ENCODE data around the gene TNNI3K.

Gene TNNI3K

DNA sequence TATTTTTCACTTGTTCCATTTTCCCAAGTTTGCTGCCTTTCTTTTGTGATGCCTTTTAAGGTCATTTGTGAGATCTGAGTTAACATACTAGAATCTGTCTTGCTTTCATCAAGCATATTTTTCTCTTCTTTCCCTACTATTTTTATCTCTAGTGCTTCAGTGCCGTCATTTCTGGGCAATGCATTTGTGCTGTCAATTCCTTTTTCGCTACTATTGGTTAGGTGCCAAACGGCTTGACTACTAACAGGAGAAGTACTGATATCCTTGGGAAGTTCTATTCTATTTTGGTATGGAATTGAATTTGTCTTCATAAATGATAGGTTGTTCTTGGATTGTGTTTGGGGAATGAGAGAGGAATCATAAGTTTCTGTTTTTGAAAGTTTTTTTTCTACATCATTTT, 235.1 kb downstream of the TNNI3K start:
- no peak overlapping the region for H3K27ac ChIP-seq (ENCODE audit: low read depth, low read length)
- no peak overlapping the region for H3K9ac ChIP-seq (ENCODE audit: low read depth, low read length)
- H3K36me3 ChIP-seq (ENCODE audit: control insufficient read depth, insufficient read depth, low read length): no peaks in the 10 kb centered on the region
- H3K9me3 ChIP-seq (ENCODE audit: control insufficient read depth, insufficient read depth, low read length): no peaks in the 10 kb centered on the region
- peaks cover 7% of the 10 kb centered on the region; the same call in 1 of the 2 replicates for H3K4me1 ChIP-seq (ENCODE audit: control insufficient read depth, insufficient read depth, low read length)
- no peak overlapping the region for H3K4me3 ChIP-seq (ENCODE audit: low read depth, low read length)
- no peaks in the 10 kb centered on the region for H3K27me3 ChIP-seq (ENCODE audit: control insufficient read depth, insufficient read depth, low read length)

GRCh38 chr1:74470936-74471335, 235.7 kb downstream of the TNNI3K start:
- no peaks in the 10 kb centered on the region for H3K27me3 ChIP-seq (ENCODE audit: control insufficient read depth, insufficient read depth, low read length)
- H3K4me3 ChIP-seq (ENCODE audit: low read depth, low read length): no peak overlapping the region
- no peak overlapping the region for H3K9ac ChIP-seq (ENCODE audit: low read depth, low read length)
- H3K9me3 ChIP-seq (ENCODE audit: control insufficient read depth, insufficient read depth, low read length): no peaks in the 10 kb centered on the region
- H3K36me3 ChIP-seq (ENCODE audit: control insufficient read depth, insufficient read depth, low read length): no peaks in the 10 kb centered on the region
- H3K4me1 ChIP-seq (ENCODE audit: control insufficient read depth, insufficient read depth, low read length): peaks cover 7% of the 10 kb centered on the region; the same call in 1 of the 2 replicates
- no peak overlapping the region for H3K27ac ChIP-seq (ENCODE audit: low read depth, low read length)

- no peak overlapping the region for H3K4me3 ChIP-seq (ENCODE audit: low read depth, low read length)
- no peaks in the 10 kb centered on the region for H3K9me3 ChIP-seq (ENCODE audit: control insufficient read depth, insufficient read depth, low read length)
- no peaks in the 10 kb centered on the region for H3K27me3 ChIP-seq (ENCODE audit: control insufficient read depth, insufficient read depth, low read length)
Measured at GRCh38 chr1:74471470-74471869, 236.3 kb downstream of the TNNI3K start.

DNA sequence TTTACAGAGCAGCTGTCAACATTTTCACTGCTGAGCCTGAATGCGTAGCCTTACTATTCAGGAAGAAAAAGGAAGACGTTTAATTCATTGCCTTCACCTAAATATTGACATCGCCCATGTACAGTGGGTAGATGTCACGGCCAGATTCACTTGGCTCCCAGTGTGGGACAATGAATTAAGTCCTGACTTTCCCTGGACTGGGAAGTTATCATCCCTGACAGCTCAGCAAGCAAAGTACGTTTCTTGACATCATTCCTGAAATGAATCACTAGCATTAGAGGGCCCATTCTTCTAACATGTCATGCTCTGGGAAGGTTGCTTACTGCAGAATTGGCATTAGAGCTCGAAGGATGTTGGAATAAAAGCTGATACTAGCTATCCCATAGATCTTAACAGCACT, 239.4 kb downstream of the TNNI3K start:
- Histone ChIP-seq H3K4me1 (ENCODE audit: control insufficient read depth, insufficient read depth, low read length) (no peaks in the 10 kb centered on the region; the same call in 1 of the 2 replicates), H3K27ac (ENCODE audit: low read depth, low read length) (no peak overlapping the region), H3K4me3 (ENCODE audit: low read depth, low read length) (no peak overlapping the region), H3K9me3 (ENCODE audit: control insufficient read depth, insufficient read depth, low read length) (no peaks in the 10 kb centered on the region), H3K36me3 (ENCODE audit: control insufficient read depth, insufficient read depth, low read length) (no peaks in the 10 kb centered on the region), H3K27me3 (ENCODE audit: control insufficient read depth, insufficient read depth, low read length) (no peaks in the 10 kb centered on the region), H3K9ac (ENCODE audit: low read depth, low read length) (no peak overlapping the region)

More at GRCh38 chr1:74471470-74471869, 236.3 kb downstream of the TNNI3K start:
- Histone ChIP-seq H3K36me3 (ENCODE audit: control insufficient read depth, insufficient read depth, low read length) (no peaks in the 10 kb centered on the region), H3K9ac (ENCODE audit: low read depth, low read length) (no peak overlapping the region), H3K27ac (ENCODE audit: low read depth, low read length) (no peak overlapping the region), H3K4me1 (ENCODE audit: control insufficient read depth, insufficient read depth, low read length) (peaks cover 7% of the 10 kb centered on the region; the same call in 1 of the 2 replicates)

GRCh38 chr1:74478979-74479378, 243.8 kb downstream of the TNNI3K start:
- no peak overlapping the region for H3K9ac ChIP-seq (ENCODE audit: low read depth, low read length)
- H3K27ac ChIP-seq (ENCODE audit: low read depth, low read length): no peak overlapping the region
- H3K4me1 ChIP-seq (ENCODE audit: control insufficient read depth, insufficient read depth, low read length): peaks cover 14% of the 10 kb centered on the region
- H3K27me3 ChIP-seq (ENCODE audit: control insufficient read depth, insufficient read depth, low read length): no peaks in the 10 kb centered on the region
- H3K4me3 ChIP-seq (ENCODE audit: low read depth, low read length): no peak overlapping the region
- no peaks in the 10 kb centered on the region for H3K36me3 ChIP-seq (ENCODE audit: control insufficient read depth, insufficient read depth, low read length)
- H3K9me3 ChIP-seq (ENCODE audit: control insufficient read depth, insufficient read depth, low read length): no peaks in the 10 kb centered on the region

DNA sequence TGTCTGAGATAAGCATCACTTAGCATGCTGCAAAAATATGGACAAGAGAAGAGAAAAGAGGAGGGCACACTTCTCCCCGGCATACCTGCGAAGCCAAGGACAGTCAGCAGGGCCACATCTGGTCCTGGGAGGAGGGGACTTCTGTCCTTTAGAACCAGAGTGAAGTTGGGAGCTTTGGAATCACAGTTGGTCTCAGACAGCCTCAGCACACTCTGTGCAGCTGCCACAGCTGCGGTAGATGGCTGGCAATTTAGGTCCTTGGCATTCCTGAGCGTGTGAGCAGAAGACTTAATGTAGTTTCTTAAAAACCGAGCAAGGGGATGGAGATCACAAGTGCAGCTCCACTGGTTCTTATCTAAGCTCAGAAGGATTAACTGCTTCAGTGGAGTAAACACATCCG, 244.9 kb downstream of the TNNI3K start:
- Histone ChIP-seq H3K36me3 (ENCODE audit: control insufficient read depth, insufficient read depth, low read length) (no peaks in the 10 kb centered on the region), H3K9ac (ENCODE audit: low read depth, low read length) (no peak overlapping the region), H3K4me1 (ENCODE audit: control insufficient read depth, insufficient read depth, low read length) (peaks cover 18% of the 10 kb centered on the region), H3K4me3 (ENCODE audit: low read depth, low read length) (no peak overlapping the region), H3K9me3 (ENCODE audit: control insufficient read depth, insufficient read depth, low read length) (no peaks in the 10 kb centered on the region), H3K27me3 (ENCODE audit: control insufficient read depth, insufficient read depth, low read length) (no peaks in the 10 kb centered on the region), H3K27ac (ENCODE audit: low read depth, low read length) (no peak overlapping the region)

GRCh38 chr1:74481607-74482006, 246.4 kb downstream of the TNNI3K start:
- Histone ChIP-seq H3K4me3 (ENCODE audit: low read depth, low read length) (no peak overlapping the region), H3K27me3 (ENCODE audit: control insufficient read depth, insufficient read depth, low read length) (no peaks in the 10 kb centered on the region), H3K27ac (ENCODE audit: low read depth, low read length) (no peak overlapping the region), H3K36me3 (ENCODE audit: control insufficient read depth, insufficient read depth, low read length) (no peaks in the 10 kb centered on the region), H3K4me1 (ENCODE audit: control insufficient read depth, insufficient read depth, low read length) (peaks cover 31% of the 10 kb centered on the region), H3K9ac (ENCODE audit: low read depth, low read length) (no peak overlapping the region), H3K9me3 (ENCODE audit: control insufficient read depth, insufficient read depth, low read length) (no peaks in the 10 kb centered on the region)

- Histone ChIP-seq H3K36me3 (ENCODE audit: control insufficient read depth, insufficient read depth, low read length) (no peaks in the 10 kb centered on the region), H3K4me1 (ENCODE audit: control insufficient read depth, insufficient read depth, low read length) (peaks cover 65% of the 10 kb centered on the region), H3K9me3 (ENCODE audit: control insufficient read depth, insufficient read depth, low read length) (no peaks in the 10 kb centered on the region), H3K27ac (ENCODE audit: low read depth, low read length) (no peak overlapping the region), H3K27me3 (ENCODE audit: control insufficient read depth, insufficient read depth, low read length) (no peaks in the 10 kb centered on the region), H3K9ac (ENCODE audit: low read depth, low read length) (no peak overlapping the region), H3K4me3 (ENCODE audit: low read depth, low read length) (no peak overlapping the region)
Measured at GRCh38 chr1:74485622-74486021, 250.4 kb downstream of the TNNI3K start.

GRCh38 chr1:74486036-74486435, 250.8 kb downstream of the TNNI3K start:
- no peaks in the 10 kb centered on the region for H3K36me3 ChIP-seq (ENCODE audit: control insufficient read depth, insufficient read depth, low read length)
- H3K27me3 ChIP-seq (ENCODE audit: control insufficient read depth, insufficient read depth, low read length): no peaks in the 10 kb centered on the region
- H3K9me3 ChIP-seq (ENCODE audit: control insufficient read depth, insufficient read depth, low read length): no peaks in the 10 kb centered on the region
- no peak overlapping the region for H3K4me3 ChIP-seq (ENCODE audit: low read depth, low read length)
- H3K27ac ChIP-seq (ENCODE audit: low read depth, low read length): no peak overlapping the region
- no peak overlapping the region for H3K9ac ChIP-seq (ENCODE audit: low read depth, low read length)
- peaks cover 65% of the 10 kb centered on the region for H3K4me1 ChIP-seq (ENCODE audit: control insufficient read depth, insufficient read depth, low read length)

GRCh38 chr1:74496669-74497068, 261.5 kb downstream of the TNNI3K start:
- Histone ChIP-seq H3K4me1 (ENCODE audit: control insufficient read depth, insufficient read depth, low read length) (peaks cover 26% of the 10 kb centered on the region), H3K27ac (ENCODE audit: low read depth, low read length) (no peak overlapping the region), H3K36me3 (ENCODE audit: control insufficient read depth, insufficient read depth, low read length) (no peaks in the 10 kb centered on the region), H3K9me3 (ENCODE audit: control insufficient read depth, insufficient read depth, low read length) (no peaks in the 10 kb centered on the region), H3K4me3 (ENCODE audit: low read depth, low read length) (no peak overlapping the region), H3K9ac (ENCODE audit: low read depth, low read length) (no peak overlapping the region), H3K27me3 (ENCODE audit: control insufficient read depth, insufficient read depth, low read length) (no peaks in the 10 kb centered on the region)

DNA sequence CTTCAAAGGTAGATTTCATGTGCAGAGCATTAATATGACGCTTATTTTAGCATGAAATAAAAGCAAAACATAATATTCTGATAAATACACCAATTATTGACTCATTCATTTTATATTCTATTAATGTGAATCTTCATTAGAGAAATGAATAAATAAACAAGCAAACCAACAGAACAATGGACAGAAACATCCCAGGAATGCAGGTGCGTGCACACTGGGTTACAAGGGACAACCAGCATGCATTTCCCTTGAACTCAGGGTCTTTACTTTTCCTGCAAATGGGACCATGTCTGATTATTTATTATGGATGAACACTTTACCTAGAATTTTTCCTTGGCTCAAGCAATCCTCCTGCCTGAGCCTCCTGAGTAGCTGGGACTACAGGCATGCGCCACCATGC, 263.7 kb downstream of the TNNI3K start:
- H3K4me1 ChIP-seq (ENCODE audit: control insufficient read depth, insufficient read depth, low read length): peaks cover 13% of the 10 kb centered on the region
- H3K27ac ChIP-seq (ENCODE audit: low read depth, low read length): no peak overlapping the region
- H3K27me3 ChIP-seq (ENCODE audit: control insufficient read depth, insufficient read depth, low read length): no peaks in the 10 kb centered on the region
- H3K36me3 ChIP-seq (ENCODE audit: control insufficient read depth, insufficient read depth, low read length): no peaks in the 10 kb centered on the region
- no peak overlapping the region for H3K9ac ChIP-seq (ENCODE audit: low read depth, low read length)
- no peaks in the 10 kb centered on the region for H3K9me3 ChIP-seq (ENCODE audit: control insufficient read depth, insufficient read depth, low read length)
- no peak overlapping the region for H3K4me3 ChIP-seq (ENCODE audit: low read depth, low read length)

- no peaks in the 10 kb centered on the region for H3K27me3 ChIP-seq (ENCODE audit: control insufficient read depth, insufficient read depth, low read length)
Measured at GRCh38 chr1:74502432-74502831, 267.2 kb downstream of the TNNI3K start.

More at GRCh38 chr1:74502432-74502831, 267.2 kb downstream of the TNNI3K start:
- Histone ChIP-seq H3K36me3 (ENCODE audit: control insufficient read depth, insufficient read depth, low read length) (no peaks in the 10 kb centered on the region), H3K4me3 (ENCODE audit: low read depth, low read length) (no peak overlapping the region), H3K9ac (ENCODE audit: low read depth, low read length) (no peak overlapping the region), H3K9me3 (ENCODE audit: control insufficient read depth, insufficient read depth, low read length) (no peaks in the 10 kb centered on the region), H3K27ac (ENCODE audit: low read depth, low read length) (no peak overlapping the region), H3K4me1 (ENCODE audit: control insufficient read depth, insufficient read depth, low read length) (peaks cover 36% of the 10 kb centered on the region)
